ENCODE measurements around the gene HOOK2.

Gene HOOK2

GRCh38 chr19:12774588-12775555 is at the start of gene HOOK2:
TSS of gene HOOK2 (minus strand) at chr19:12775552. CDS start at chr19:12775449, 103 bp downstream.
- no peak for TF ChIP-seq CTCF (IDR thresholded peaks at IDR 0.05)

- no peak for TF ChIP-seq CTCF (IDR thresholded peaks at IDR 0.05)
Measured at GRCh38 chr19:12821761-12822160, 46.4 kb upstream of the HOOK2 start.

GRCh38 chr19:12815088-12815487 is 39.7 kb upstream of the HOOK2 start:
- TF ChIP-seq CTCF (IDR thresholded peaks at IDR 0.05): no peak

- TF ChIP-seq CTCF (IDR thresholded peaks at IDR 0.05): no peak
Measured at GRCh38 chr19:12806242-12807081, 31.1 kb upstream of the HOOK2 start, which contains the start of gene RNASEH2A. TSS of gene RNASEH2A (plus strand) at chr19:12806584. CDS start at chr19:12806674, 90 bp downstream.

GRCh38 chr19:12804051-12804450 is 28.7 kb upstream of the HOOK2 start:
- TF ChIP-seq CTCF (IDR thresholded peaks at IDR 0.05): no peak

- no peak for TF ChIP-seq CTCF (IDR thresholded peaks at IDR 0.05)
Measured at GRCh38 chr19:12802267-12803106, 27.1 kb upstream of the HOOK2 start.
